Esophagus muscularis mucosa (tissue), 4 donors: ENCODE results near the gene PPP2R5B. TPM values are rescaled to one million over a fixed set of nuclear protein-coding genes. Genes with fewer than 3 reads are reported as not detected.
"Not testable (repeated sequence)": the region's sequence is repeated elsewhere in the genome, so short reads cannot be mapped to it uniquely, and the experiment has no call there.

Experiments used
- DNase-seq: peaks from one replicate; pipeline ENCODE4 v3.0.0-alpha.2; 2017; ENCODE audit errors: extremely low spot score
- H3K27ac ChIP-seq, 4 donors: fragments of 200-600 bp; sonication (generic); replicated peaks in 1 of 4; 1 replicate in 3 of 4; 2 replicates in 1 of 4; pipeline ENCODE4 v1.5.1; 2016 to 2019; ENCODE audit warnings: mild to moderate bottlenecking in 1 of 4
- H3K27me3 ChIP-seq, 4 donors: fragments of 200-600 bp; sonication (generic); one replicate each; pipeline versions ENCODE4 v1.5.1 to v1.6.0; 2016 to 2019
- H3K36me3 ChIP-seq, 4 donors: fragments of 200-600 bp; sonication (generic); one replicate each; pipeline ENCODE4 v1.5.1; 2016 to 2019
- H3K4me1 ChIP-seq, 4 donors: fragments of 200-600 bp; sonication (generic); one replicate each; pipeline ENCODE4 v1.5.1; 2016 to 2019
- H3K4me3 ChIP-seq, 4 donors: fragments of 200-600 bp; sonication (generic); 1 replicate in 2 of 4; 2 replicates in 2 of 4; pipeline ENCODE4 v1.5.1; 2016 to 2019; ENCODE audit warnings: mild to moderate bottlenecking in 4 of 4, moderate library complexity in 1 of 4
- H3K9me3 ChIP-seq, 4 donors: fragments of 200-600 bp; sonication (generic); 1 replicate in 3 of 4; 2 replicates in 1 of 4; pipeline ENCODE4 v1.5.1; 2016 to 2019
- EP300 ChIP-seq: sonication (generic); formaldehyde crosslinking; IDR thresholded peaks from one replicate; pipeline ENCODE4 v1.6.1; 2017; ENCODE audit warnings: antibody characterized with exemption
- POLR2A ChIP-seq: fragments of 450-650 bp; IDR thresholded peaks from one replicate; pipeline ENCODE4 v1.6.1; 2017; ENCODE audit warnings: antibody characterized with exemption, moderate library complexity, mild to moderate bottlenecking, low read depth
- POLR2AphosphoS5 ChIP-seq, 2 donors: sonication (generic); formaldehyde crosslinking; IDR thresholded peaks; one replicate each; pipeline ENCODE4 v1.6.1; 2017; ENCODE audit warnings: antibody characterized with exemption in 2 of 2
- WGBS: methylation state at CpG from one replicate; pipeline ENCODE4 v1.1.5; 2018; 5-methylcytosine and 5-hydroxymethylcytosine counted together
- intact Hi-C: fragments of 100-400 bp; cut with DNase I; formaldehyde crosslinking; loops from one replicate; pipeline ENCODE4 v1.15.1; 2023
- small RNA-seq, 3 donors: library from RNA; depleted of rRNA; stranded (forward); fragments of <200 nt; gene quantifications; one replicate each; pipeline ENCODE3, GENCODE V24; 2016
- total RNA-seq, 4 donors: library from RNA; depleted of rRNA; stranded (reverse); fragments of >200 nt; gene quantifications; one replicate each; pipeline versions ENCODE4 v1.1.0 to v1.2.1, GENCODE V29; 2016
- TF ChIP-seq, protein P1 (sequence below), 3 experiments: fragments of 200-600 bp in 2 of 3; fragments of 450-650 bp in 1 of 3; sonication (generic) in 2 of 3; IDR thresholded peaks; one replicate each; pipeline ENCODE4 v1.5.1; 2017 to 2019; ENCODE audit warnings: antibody characterized with exemption in 3 of 3, mild to moderate bottlenecking in 2 of 3, moderate library complexity in 1 of 3

The PPP2R5B gene
- total RNA-seq, 4 donors from 2014 or later, result 24.1 to 38.8 (median 29.0) TPM

- Histone ChIP-seq H3K4me3 (peak within 1 kb of the TSS; percentile 46 to 51 (median 48)), H3K27ac (peak within 1 kb of the TSS in 1 of 4 donors; percentile 36)
These were observed 47.1 kb downstream of the PPP2R5B start, which contains the start of gene MAJIN for GRCh38 chr11:64971421-64972233. MAJIN (minus strand) TSS chr11:64972108; CDS start chr11:64959405, 12,703 bp downstream.

GRCh38 chr11:64974124-64974523, 49.6 kb downstream of the PPP2R5B start:
- peaks cover 8 to 14% (median 13%) of the 10 kb centered on the region in 4 donors for H3K4me1 ChIP-seq
- H3K9me3 ChIP-seq, result no peaks in the 10 kb centered on the region
- no peak overlapping the region for H3K27ac ChIP-seq
- 76% methylated on average over 5 of the region's 5 CpGs for WGBS
- H3K36me3 ChIP-seq, result no peaks in the 10 kb centered on the region
- TF ChIP-seq POLR2A (no peak), POLR2AphosphoS5 (IDR thresholded peaks at IDR 0.05) (no peak), EP300 (no peak)
- TF ChIP-seq, protein P1, sequence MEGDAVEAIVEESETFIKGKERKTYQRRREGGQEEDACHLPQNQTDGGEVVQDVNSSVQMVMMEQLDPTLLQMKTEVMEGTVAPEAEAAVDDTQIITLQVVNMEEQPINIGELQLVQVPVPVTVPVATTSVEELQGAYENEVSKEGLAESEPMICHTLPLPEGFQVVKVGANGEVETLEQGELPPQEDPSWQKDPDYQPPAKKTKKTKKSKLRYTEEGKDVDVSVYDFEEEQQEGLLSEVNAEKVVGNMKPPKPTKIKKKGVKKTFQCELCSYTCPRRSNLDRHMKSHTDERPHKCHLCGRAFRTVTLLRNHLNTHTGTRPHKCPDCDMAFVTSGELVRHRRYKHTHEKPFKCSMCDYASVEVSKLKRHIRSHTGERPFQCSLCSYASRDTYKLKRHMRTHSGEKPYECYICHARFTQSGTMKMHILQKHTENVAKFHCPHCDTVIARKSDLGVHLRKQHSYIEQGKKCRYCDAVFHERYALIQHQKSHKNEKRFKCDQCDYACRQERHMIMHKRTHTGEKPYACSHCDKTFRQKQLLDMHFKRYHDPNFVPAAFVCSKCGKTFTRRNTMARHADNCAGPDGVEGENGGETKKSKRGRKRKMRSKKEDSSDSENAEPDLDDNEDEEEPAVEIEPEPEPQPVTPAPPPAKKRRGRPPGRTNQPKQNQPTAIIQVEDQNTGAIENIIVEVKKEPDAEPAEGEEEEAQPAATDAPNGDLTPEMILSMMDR (IDR thresholded peaks at IDR 0.05), result no peak
- DNase-seq, result no peak
- H3K27me3 ChIP-seq, result peaks cover 0 to 7% (median 0%) of the 10 kb centered on the region in 4 donors
- intact Hi-C loops, result no loop called here
- no peak overlapping the region for H3K4me3 ChIP-seq

More at GRCh38 chr11:64971421-64972233, 47.1 kb downstream of the PPP2R5B start, which contains the start of gene MAJIN:
- TF ChIP-seq POLR2A (no peak), POLR2AphosphoS5 (IDR thresholded peaks at IDR 0.05) (peak; percentile 68 to 89), EP300 (no peak)
- TF ChIP-seq, protein P1 (IDR thresholded peaks at IDR 0.05), result peak in 1 of 3 experiments; percentile 15
- intact Hi-C loops, result no loop called here
- Histone ChIP-seq H3K4me1 (peaks cover 8 to 14% (median 13%) of the 10 kb centered on the region in 4 donors), H3K9me3 (no peaks in the 10 kb centered on the region), H3K36me3 (no peaks in the 10 kb centered on the region), H3K27me3 (peaks cover 0 to 7% (median 0%) of the 10 kb centered on the region in 4 donors)
- no peak for DNase-seq
- WGBS, result 22% methylated on average over 56 of the region's 69 CpGs

GRCh38 chr11:64976651-64977050, 52.2 kb downstream of the PPP2R5B start:
- Histone ChIP-seq H3K9me3 (no peaks in the 10 kb centered on the region), H3K4me1 (peaks cover 6 to 10% (median 10%) of the 10 kb centered on the region in 4 donors), H3K36me3 (no peaks in the 10 kb centered on the region), H3K27ac (no peak overlapping the region), H3K4me3 (no peak overlapping the region), H3K27me3 (peaks cover 0 to 7% (median 0%) of the 10 kb centered on the region in 4 donors)
- intact Hi-C loops, result no loop called here
- no peak for TF ChIP-seq EP300
- TF ChIP-seq, protein P1 (IDR thresholded peaks at IDR 0.05), result no peak
- TF ChIP-seq POLR2A, result no peak
- TF ChIP-seq POLR2AphosphoS5 (IDR thresholded peaks at IDR 0.05), result no peak
- WGBS, result 69% methylated on average over 2 of the region's 2 CpGs
- DNase-seq, result no peak

DNA sequence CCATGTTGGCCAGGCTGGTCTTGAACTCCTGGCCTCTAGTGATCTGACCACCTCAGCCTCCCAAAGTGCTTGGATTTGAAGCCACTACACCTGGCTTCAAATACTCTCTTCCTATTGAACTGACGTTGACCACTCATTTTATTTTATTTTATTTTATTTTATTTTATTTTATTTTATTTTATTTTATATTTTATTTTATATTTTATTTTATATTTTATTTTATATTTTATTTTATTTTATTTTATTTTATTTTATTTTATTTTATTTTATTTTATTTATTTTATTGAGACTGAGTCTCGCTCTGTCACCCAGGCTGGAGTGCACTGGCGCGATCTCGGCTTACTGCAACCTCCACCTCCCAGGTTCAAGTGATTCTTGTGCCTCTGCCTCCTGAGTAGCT, 58.9 kb downstream of the PPP2R5B start:
- H3K27ac ChIP-seq, H3K9me3 ChIP-seq, H3K27me3 ChIP-seq, intact Hi-C loops, H3K4me1 ChIP-seq, H3K4me3 ChIP-seq, DNase-seq, H3K36me3 ChIP-seq: not testable (repeated sequence)
- WGBS, result 78% methylated on average over 5 of the region's 5 CpGs

Small RNAs within 50 kb of the gene (small RNA-seq; reads per million reads assigned to genes)
- gene MIR6749, result 0 to 0.37 (median 0) reads per million in 3 donors
- 0 reads per million in 3 donors for gene MIR6750

Other genes starting within 250 kb of the PPP2R5B start
- 10 to 100 TPM in 1 of 4 donors, 1 to 10 TPM in 3; 2.1 to 12.9 (median 4.3) TPM for gene NRXN2, start 201.5 kb upstream of the PPP2R5B start, total RNA-seq
- gene RASGRP2, start 180.5 kb upstream of the PPP2R5B start, total RNA-seq, result 10 to 100 TPM; 32.8 to 72.8 (median 34.9) TPM
- gene PYGM, start 164.7 kb upstream of the PPP2R5B start, total RNA-seq, result 10 to 100 TPM; 18.4 to 57.2 (median 26.3) TPM
- gene SF1, start 146.1 kb upstream of the PPP2R5B start, total RNA-seq, result 100 to 1,000 TPM; 199 to 285 (median 234) TPM
- gene MAP4K2, start 121.5 kb upstream of the PPP2R5B start, total RNA-seq, result 10 to 100 TPM; 11.1 to 25.0 (median 17.1) TPM
- gene MEN1, start 114.1 kb upstream of the PPP2R5B start, total RNA-seq, result 10 to 100 TPM; 10.4 to 18.7 (median 11.5) TPM
- gene CDC42BPG, start 80.0 kb upstream of the PPP2R5B start, total RNA-seq, result under 1 TPM in 3 of 4 donors, not detected in 1; 0.33 to 0.46 (median 0.39) TPM
- 100 to 1,000 TPM in 2 of 4 donors, 10 to 100 TPM in 2; 57.0 to 193 (median 104) TPM for gene EHD1, start 46.1 kb upstream of the PPP2R5B start, total RNA-seq
- gene ATG2A, start 7.5 kb upstream of the PPP2R5B start, total RNA-seq, result 10 to 100 TPM; 19.9 to 28.7 (median 26.1) TPM
- gene GPHA2, start 11.2 kb downstream of the PPP2R5B start, total RNA-seq, result not detected
- gene MAJIN, start 47.4 kb downstream of the PPP2R5B start, total RNA-seq, result not detected
- 1 to 10 TPM in 3 of 4 donors, under 1 TPM in 1; 0.42 to 5.1 (median 3.1) TPM for gene BATF2, start 72.3 kb downstream of the PPP2R5B start, total RNA-seq
- 100 to 1,000 TPM; 150 to 189 (median 172) TPM for gene ARL2, start 89.5 kb downstream of the PPP2R5B start, total RNA-seq
- gene SNX15, start 102.8 kb downstream of the PPP2R5B start, total RNA-seq, result 10 to 100 TPM; 21.2 to 57.1 (median 33.1) TPM
- gene SAC3D1, start 116.5 kb downstream of the PPP2R5B start, total RNA-seq, result 10 to 100 TPM in 3 of 4 donors, 1 to 10 TPM in 1; 9.6 to 21.8 (median 13.1) TPM
- gene NAALADL1, start 133.9 kb downstream of the PPP2R5B start, total RNA-seq, result 10 to 100 TPM; 22.8 to 43.7 (median 31.0) TPM
- gene CDCA5, start 159.4 kb downstream of the PPP2R5B start, total RNA-seq, result 1 to 10 TPM in 1 of 4 donors, under 1 TPM in 3; 0.33 to 1.1 (median 0.38) TPM
- 10 to 100 TPM; 24.1 to 50.7 (median 43.7) TPM for gene ZFPL1, start 159.5 kb downstream of the PPP2R5B start, total RNA-seq
- 100 to 1,000 TPM; 185 to 414 (median 237) TPM for gene VPS51, start 171.5 kb downstream of the PPP2R5B start, total RNA-seq
- gene TM7SF2, start 187.2 kb downstream of the PPP2R5B start, total RNA-seq, result 10 to 100 TPM in 3 of 4 donors, 1 to 10 TPM in 1; 8.8 to 17.2 (median 12.1) TPM
- 10 to 100 TPM in 3 of 4 donors, 1 to 10 TPM in 1; 7.5 to 24.4 (median 18.0) TPM for gene ZNHIT2, start 193.0 kb downstream of the PPP2R5B start, total RNA-seq
- gene FAU, start 197.4 kb downstream of the PPP2R5B start, total RNA-seq, result 1,000 to 10,000 TPM in 1 of 4 donors, 100 to 1,000 TPM in 3; 465 to 1,081 (median 716) TPM
- 100 to 1,000 TPM in 2 of 4 donors, 10 to 100 TPM in 2; 76.2 to 113 (median 91.5) TPM for gene MRPL49, start 197.6 kb downstream of the PPP2R5B start, total RNA-seq
- 10 to 100 TPM; 24.1 to 39.5 (median 27.5) TPM for gene SYVN1, start 209.8 kb downstream of the PPP2R5B start, total RNA-seq
- gene SPDYC, start 245.5 kb downstream of the PPP2R5B start, total RNA-seq, result not detected